Neural cell (in vitro differentiated cells): ENCODE measurements around the gene PDCD7. TPM values are rescaled to one million over a fixed set of nuclear protein-coding genes. Genes with fewer than 3 reads are reported as not detected.
"Not testable (repeated sequence)": the region's sequence is repeated elsewhere in the genome, so short reads cannot be mapped to it uniquely, and the experiment has no call there.

Experiments used
- H2AFZ ChIP-seq: fragments of 200-600, 300-800 bp; sonication (generic), shearing (Covaris generic); 2 replicates; pipeline ENCODE4 v1.6.0; 2014; ENCODE audit warnings: low read depth, mild to moderate bottlenecking, antibody characterized with exemption, low read length, moderate library complexity
- H3F3A ChIP-seq: fragments of 200-600 bp; shearing (Covaris generic); 2 replicates; pipeline ENCODE4 v1.6.1; 2016; ENCODE audit warnings: mild to moderate bottlenecking, moderate library complexity, mixed read lengths, antibody characterized with exemption, low read length; ENCODE audit not compliant: insufficient read depth, poor library complexity, severe bottlenecking
- H3K27ac ChIP-seq: fragments of 200-600, 300-800 bp; sonication (generic), shearing (Covaris generic); 2 replicates; pipeline ENCODE4 v1.5.1; 2014; ENCODE audit warnings: mild to moderate bottlenecking, low read length, moderate library complexity
- H3K27me3 ChIP-seq: fragments of 300-800, 200-600 bp; sonication (generic), shearing (Covaris generic); 2 replicates; pipeline ENCODE4 v1.6.0; 2014; ENCODE audit warnings: mild to moderate bottlenecking, low read depth, low read length, moderate library complexity; ENCODE audit not compliant: insufficient read depth
- H3K36me3 ChIP-seq: fragments of 300-800, 200-600 bp; sonication (generic), shearing (Covaris generic); 2 replicates; pipeline ENCODE4 v1.5.1; 2014; ENCODE audit warnings: mild to moderate bottlenecking, antibody characterized with exemption, low read length, moderate library complexity; ENCODE audit not compliant: insufficient read depth
- H3K4me2 ChIP-seq: fragments of 300-800, 200-600 bp; sonication (generic), shearing (Covaris generic); 2 replicates; pipeline ENCODE4 v1.6.0; 2014; ENCODE audit warnings: mild to moderate bottlenecking, low read length
- H3K4me3 ChIP-seq: fragments of 300-800, 200-600 bp; sonication (generic), shearing (Covaris generic); 2 replicates; pipeline ENCODE4 v1.5.1; 2014; ENCODE audit warnings: mild to moderate bottlenecking, low read length, moderate library complexity
- H3K79me2 ChIP-seq: fragments of 200-600 bp; shearing (Covaris generic); replicated peaks from 2 replicates; pipeline ENCODE4 v1.6.0; 2014; ENCODE audit warnings: mild to moderate bottlenecking, low read length, moderate library complexity; ENCODE audit not compliant: insufficient read depth
- H3K9ac ChIP-seq: fragments of 300-800, 200-600 bp; sonication (generic), shearing (Covaris generic); 2 replicates; pipeline ENCODE4 v1.6.1; 2016; ENCODE audit warnings: mild to moderate bottlenecking, low read length, mixed read lengths
- H3K9me2 ChIP-seq: fragments of 200-600 bp; shearing (Covaris generic); 2 replicates; pipeline ENCODE4 v1.6.1; 2016; ENCODE audit warnings: mild to moderate bottlenecking, low read length, mixed read lengths; ENCODE audit not compliant: insufficient read depth
- H3K9me3 ChIP-seq: fragments of 200-600, 300-800 bp; sonication (generic), shearing (Covaris generic); 2 replicates; pipeline ENCODE4 v1.6.1; 2016; ENCODE audit warnings: mild to moderate bottlenecking, mixed run types, low read length, moderate library complexity, mixed read lengths
- H4K20me1 ChIP-seq: fragments of 200-600 bp; shearing (Covaris generic); 2 replicates; pipeline ENCODE4 v1.6.1; 2016; ENCODE audit warnings: mild to moderate bottlenecking, mixed run types; ENCODE audit not compliant: insufficient read depth
- EP300 ChIP-seq: fragments of 450-650 bp; conservative IDR thresholded peaks from 2 replicates; pipeline ENCODE4 v1.6.1; 2014; ENCODE audit warnings: antibody characterized with exemption, mild to moderate bottlenecking, moderate library complexity; ENCODE audit not compliant: poor library complexity, severe bottlenecking
- EZH2 ChIP-seq: fragments of 200-600, 300-800 bp; shearing (Covaris generic), sonication (generic); IDR thresholded peaks from 2 replicates; pipeline ENCODE4 v1.6.1; 2014; ENCODE audit warnings: antibody characterized with exemption, low read length, borderline replicate concordance, mild to moderate bottlenecking; ENCODE audit not compliant: insufficient read depth, poor library complexity, severe bottlenecking
- MXI1 ChIP-seq: fragments of 450-650 bp; conservative IDR thresholded peaks from 2 replicates; pipeline ENCODE4 v1.6.1; 2014; ENCODE audit warnings: antibody characterized with exemption, mild to moderate bottlenecking; ENCODE audit not compliant: poor library complexity, severe bottlenecking
- POLR2AphosphoS5 ChIP-seq: IDR thresholded peaks from 2 replicates; pipeline ENCODE4 v1.6.1; 2012
- RAD21 ChIP-seq: fragments of 450-650 bp; conservative IDR thresholded peaks from 2 replicates; pipeline ENCODE4 v1.6.1; 2014; ENCODE audit warnings: antibody characterized with exemption, mild to moderate bottlenecking, moderate library complexity
- SMC3 ChIP-seq: fragments of 450-650 bp; conservative IDR thresholded peaks from 2 replicates; pipeline ENCODE4 v1.6.1; 2014; ENCODE audit warnings: antibody characterized with exemption, mild to moderate bottlenecking, moderate library complexity; ENCODE audit not compliant: poor library complexity
- TAF1 ChIP-seq: IDR thresholded peaks from 2 replicates; pipeline ENCODE4 v1.6.1; 2012; ENCODE audit warnings: low read depth
- polyA plus RNA-seq: library from polyadenylated mRNA; depleted of rRNA; stranded (reverse); fragments of >200 nt; gene quantifications from 2 replicates; pipeline ENCODE4 v1.2.3, GENCODE V29; 2014
- TF ChIP-seq, protein P1 (sequence below): fragments of 450-650 bp; IDR thresholded peaks from 2 replicates; pipeline ENCODE4 v1.5.1; 2014; ENCODE audit warnings: antibody characterized with exemption, mild to moderate bottlenecking, moderate library complexity; ENCODE audit not compliant: poor library complexity, severe bottlenecking
- TF ChIP-seq, protein P2 (sequence below): IDR thresholded peaks from 2 replicates; pipeline ENCODE4 v1.6.1; 2012; ENCODE audit warnings: borderline replicate concordance

PDCD7 gene
- polyA plus RNA-seq, 1 donor from 2014 or later: 46.8 TPM

DNA sequence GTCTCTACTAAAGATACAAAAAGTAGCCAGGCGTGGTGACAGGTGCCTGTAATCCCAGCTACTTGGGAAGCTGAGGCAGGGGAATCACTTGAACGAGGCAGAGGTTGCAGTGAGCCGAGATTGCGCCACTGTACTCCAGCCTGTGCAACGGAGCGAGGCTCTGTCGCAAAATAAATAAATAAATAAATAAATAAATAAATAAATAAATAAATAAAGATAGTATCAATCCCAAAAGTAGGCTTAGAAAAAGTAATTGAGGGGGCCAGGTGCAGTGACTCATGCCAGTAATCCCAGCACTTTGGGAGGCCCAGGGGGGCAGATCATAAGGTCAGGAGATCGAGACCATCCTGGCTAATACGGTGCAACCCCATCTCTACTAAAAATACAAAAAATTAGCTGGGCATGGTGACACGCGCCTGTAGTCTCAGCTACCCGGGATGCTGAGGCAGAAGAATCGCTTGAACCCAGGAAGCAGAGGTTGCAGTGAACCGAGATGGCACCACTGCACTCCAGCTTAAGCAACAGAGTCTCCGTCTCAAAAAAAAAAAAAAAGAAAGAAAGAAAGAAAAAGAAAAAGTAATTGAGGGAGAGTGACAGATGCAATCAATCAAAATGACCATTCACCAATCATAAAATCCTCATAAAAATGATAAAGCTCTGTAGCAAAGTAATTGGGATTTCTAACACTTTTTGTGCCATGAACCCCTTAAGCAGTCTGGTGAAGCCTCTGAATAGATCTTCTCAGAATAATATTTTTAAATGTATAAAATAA lies 48.2 kb upstream of the PDCD7 start:
- Histone ChIP-seq H3K36me3 (peaks cover 11% of the 10 kb centered on the region), H3K79me2 (peaks cover 50% of the 10 kb centered on the region)
- H3K9ac ChIP-seq, H3K9me2 ChIP-seq, H2AFZ ChIP-seq, H3F3A ChIP-seq, H3K4me2 ChIP-seq, H3K27ac ChIP-seq, H3K27me3 ChIP-seq, H3K9me3 ChIP-seq, H3K4me3 ChIP-seq, H4K20me1 ChIP-seq: not testable (repeated sequence)

DNA sequence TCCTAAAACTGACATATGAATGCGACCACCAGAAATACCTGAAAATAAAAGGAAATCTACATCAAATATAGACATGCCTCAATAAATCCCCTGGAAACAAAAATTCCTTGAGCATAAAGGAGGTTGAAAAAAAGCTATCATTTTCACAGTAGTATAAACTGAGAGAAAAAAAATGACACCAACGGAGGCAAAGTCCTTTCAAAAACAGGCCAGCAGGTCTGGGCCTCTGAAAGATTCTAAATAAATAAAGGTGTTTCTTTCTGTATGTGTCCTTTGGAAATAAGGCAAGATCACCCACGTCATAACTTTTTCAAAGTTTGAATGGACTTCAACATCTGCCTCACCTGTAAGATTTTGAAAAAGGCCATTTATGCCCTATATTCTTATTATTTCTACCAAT lies 46.6 kb upstream of the PDCD7 start:
- no peaks in the 10 kb centered on the region for H4K20me1 ChIP-seq
- H3F3A ChIP-seq: no peaks in the 10 kb centered on the region
- H3K9ac ChIP-seq: no peak overlapping the region
- no peaks in the 10 kb centered on the region for H3K9me2 ChIP-seq
- no peak overlapping the region for H3K4me3 ChIP-seq
- H2AFZ ChIP-seq: no peak overlapping the region
- H3K79me2 ChIP-seq: peaks cover 50% of the 10 kb centered on the region
- TF ChIP-seq, protein P1, sequence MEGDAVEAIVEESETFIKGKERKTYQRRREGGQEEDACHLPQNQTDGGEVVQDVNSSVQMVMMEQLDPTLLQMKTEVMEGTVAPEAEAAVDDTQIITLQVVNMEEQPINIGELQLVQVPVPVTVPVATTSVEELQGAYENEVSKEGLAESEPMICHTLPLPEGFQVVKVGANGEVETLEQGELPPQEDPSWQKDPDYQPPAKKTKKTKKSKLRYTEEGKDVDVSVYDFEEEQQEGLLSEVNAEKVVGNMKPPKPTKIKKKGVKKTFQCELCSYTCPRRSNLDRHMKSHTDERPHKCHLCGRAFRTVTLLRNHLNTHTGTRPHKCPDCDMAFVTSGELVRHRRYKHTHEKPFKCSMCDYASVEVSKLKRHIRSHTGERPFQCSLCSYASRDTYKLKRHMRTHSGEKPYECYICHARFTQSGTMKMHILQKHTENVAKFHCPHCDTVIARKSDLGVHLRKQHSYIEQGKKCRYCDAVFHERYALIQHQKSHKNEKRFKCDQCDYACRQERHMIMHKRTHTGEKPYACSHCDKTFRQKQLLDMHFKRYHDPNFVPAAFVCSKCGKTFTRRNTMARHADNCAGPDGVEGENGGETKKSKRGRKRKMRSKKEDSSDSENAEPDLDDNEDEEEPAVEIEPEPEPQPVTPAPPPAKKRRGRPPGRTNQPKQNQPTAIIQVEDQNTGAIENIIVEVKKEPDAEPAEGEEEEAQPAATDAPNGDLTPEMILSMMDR: no peak
- no peak for TF ChIP-seq MXI1
- no peak for TF ChIP-seq TAF1
- TF ChIP-seq, protein P2, sequence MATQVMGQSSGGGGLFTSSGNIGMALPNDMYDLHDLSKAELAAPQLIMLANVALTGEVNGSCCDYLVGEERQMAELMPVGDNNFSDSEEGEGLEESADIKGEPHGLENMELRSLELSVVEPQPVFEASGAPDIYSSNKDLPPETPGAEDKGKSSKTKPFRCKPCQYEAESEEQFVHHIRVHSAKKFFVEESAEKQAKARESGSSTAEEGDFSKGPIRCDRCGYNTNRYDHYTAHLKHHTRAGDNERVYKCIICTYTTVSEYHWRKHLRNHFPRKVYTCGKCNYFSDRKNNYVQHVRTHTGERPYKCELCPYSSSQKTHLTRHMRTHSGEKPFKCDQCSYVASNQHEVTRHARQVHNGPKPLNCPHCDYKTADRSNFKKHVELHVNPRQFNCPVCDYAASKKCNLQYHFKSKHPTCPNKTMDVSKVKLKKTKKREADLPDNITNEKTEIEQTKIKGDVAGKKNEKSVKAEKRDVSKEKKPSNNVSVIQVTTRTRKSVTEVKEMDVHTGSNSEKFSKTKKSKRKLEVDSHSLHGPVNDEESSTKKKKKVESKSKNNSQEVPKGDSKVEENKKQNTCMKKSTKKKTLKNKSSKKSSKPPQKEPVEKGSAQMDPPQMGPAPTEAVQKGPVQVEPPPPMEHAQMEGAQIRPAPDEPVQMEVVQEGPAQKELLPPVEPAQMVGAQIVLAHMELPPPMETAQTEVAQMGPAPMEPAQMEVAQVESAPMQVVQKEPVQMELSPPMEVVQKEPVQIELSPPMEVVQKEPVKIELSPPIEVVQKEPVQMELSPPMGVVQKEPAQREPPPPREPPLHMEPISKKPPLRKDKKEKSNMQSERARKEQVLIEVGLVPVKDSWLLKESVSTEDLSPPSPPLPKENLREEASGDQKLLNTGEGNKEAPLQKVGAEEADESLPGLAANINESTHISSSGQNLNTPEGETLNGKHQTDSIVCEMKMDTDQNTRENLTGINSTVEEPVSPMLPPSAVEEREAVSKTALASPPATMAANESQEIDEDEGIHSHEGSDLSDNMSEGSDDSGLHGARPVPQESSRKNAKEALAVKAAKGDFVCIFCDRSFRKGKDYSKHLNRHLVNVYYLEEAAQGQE: no peak
- H3K9me3 ChIP-seq: no peaks in the 10 kb centered on the region
- no peaks in the 10 kb centered on the region for H3K27me3 ChIP-seq
- H3K36me3 ChIP-seq: peaks cover 11% of the 10 kb centered on the region
- H3K27ac ChIP-seq: no peak overlapping the region
- H3K4me2 ChIP-seq: no peak overlapping the region

DNA sequence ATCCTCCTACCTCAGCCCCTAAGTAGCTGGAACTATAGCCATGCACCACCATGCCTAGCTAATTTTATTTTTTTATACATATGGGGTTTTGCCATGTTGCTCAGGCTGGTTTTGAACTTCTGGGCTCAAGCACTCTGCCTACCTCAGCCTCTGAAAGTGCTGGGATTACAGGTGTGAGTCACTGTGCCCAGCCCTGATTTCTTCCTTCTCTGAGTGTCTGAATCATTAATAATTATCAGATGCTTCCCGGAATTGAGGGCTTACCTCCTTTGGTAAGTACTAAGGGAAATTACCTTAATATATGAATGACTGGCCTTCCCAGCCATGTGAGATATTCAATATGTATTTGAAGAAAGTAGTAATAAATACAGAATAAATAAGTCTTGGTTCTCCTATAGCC lies 44.3 kb upstream of the PDCD7 start:
- H3K9me2 ChIP-seq: no peaks in the 10 kb centered on the region
- H4K20me1 ChIP-seq: no peaks in the 10 kb centered on the region
- no peak overlapping the region for H3K4me2 ChIP-seq
- no peaks in the 10 kb centered on the region for H3K27me3 ChIP-seq
- H3K36me3 ChIP-seq: peaks cover 11% of the 10 kb centered on the region
- H3F3A ChIP-seq: no peaks in the 10 kb centered on the region
- H3K9ac ChIP-seq: no peak overlapping the region
- TF ChIP-seq, protein P2: no peak
- TF ChIP-seq POLR2AphosphoS5 (no peak), TAF1 (no peak), RAD21 (no peak), EZH2 (no peak), MXI1 (no peak), EP300 (no peak), SMC3 (no peak)
- TF ChIP-seq, protein P1: no peak
- no peak overlapping the region for H2AFZ ChIP-seq
- H3K9me3 ChIP-seq: no peaks in the 10 kb centered on the region
- H3K4me3 ChIP-seq: no peak overlapping the region
- H3K27ac ChIP-seq: no peak overlapping the region
- peaks cover 34% of the 10 kb centered on the region for H3K79me2 ChIP-seq
